BJ (cell line): ENCODE data around the gene SHB. TPM values are rescaled to one million over a fixed set of nuclear protein-coding genes. Genes with fewer than 3 reads are reported as not detected.

Source experiments
- CTCF ChIA-PET: fragments of 350-600 bp; formaldehyde crosslinking; extraction: SDS; loops from one replicate; lab custom pipeline; 2021; ENCODE audit warnings: antibody characterized with exemption, inconsistent platforms; lab: Yijun Ruan, JAX
- POLR2A ChIA-PET: fragments of 300-600 bp; sonication (Branson Sonifier 250); formaldehyde crosslinking; extraction: SDS; loops from one replicate; lab custom pipeline; 2021; ENCODE audit warnings: antibody characterized with exemption; lab: Charles Lee
- DNase-seq: peaks from one replicate; pipeline ENCODE4 v3.0.0-alpha.2; 2011; ENCODE audit warnings: low read depth
- H3K27me3 ChIP-seq: 2 replicates; pipeline ENCODE4 v1.6.0; 2011; ENCODE audit warnings: low read length; ENCODE audit not compliant: control insufficient read depth, insufficient read depth
- H3K36me3 ChIP-seq: 2 replicates; pipeline ENCODE4 v1.5.1; 2011; ENCODE audit warnings: low read length; ENCODE audit not compliant: control insufficient read depth, insufficient read depth
- H3K4me3 ChIP-seq: 2 replicates; pipeline ENCODE4 v1.5.1; 2011; ENCODE audit warnings: low read depth, mild to moderate bottlenecking, control low read depth, low read length
- polyA plus RNA-seq: library from polyadenylated mRNA; depleted of rRNA; stranded (reverse); fragments of >200 nt; gene quantifications from 2 replicates; pipeline ENCODE4 v1.2.3, GENCODE V29; 2011
- TF ChIP-seq, protein P1 (sequence below): IDR thresholded peaks from 2 replicates; pipeline ENCODE4 v1.5.1; 2011; ENCODE audit warnings: low read depth, mild to moderate bottlenecking, control low read depth, inconsistent platforms, low read length, moderate library complexity; ENCODE audit not compliant: insufficient read depth

The SHB gene
- polyA plus RNA-seq, 1 experiment: 18.6 TPM

GRCh38 chr9:37970301-37971107 is 98.5 kb downstream of the SHB start:
- Histone ChIP-seq H3K36me3 (peaks cover 2% of the 10 kb centered on the region), H3K4me3 (no peak overlapping the region), H3K27me3 (no peaks in the 10 kb centered on the region)
- CTCF ChIA-PET: interaction anchor here (0.9 to 1.1 kb wide), 3 partner anchors 10 to 98 kb away, joined by 3 to 6 read pairs (median 3); partner anchors contain the start of gene SHB
- DNase-seq: no peak
- TF ChIP-seq, protein P1, sequence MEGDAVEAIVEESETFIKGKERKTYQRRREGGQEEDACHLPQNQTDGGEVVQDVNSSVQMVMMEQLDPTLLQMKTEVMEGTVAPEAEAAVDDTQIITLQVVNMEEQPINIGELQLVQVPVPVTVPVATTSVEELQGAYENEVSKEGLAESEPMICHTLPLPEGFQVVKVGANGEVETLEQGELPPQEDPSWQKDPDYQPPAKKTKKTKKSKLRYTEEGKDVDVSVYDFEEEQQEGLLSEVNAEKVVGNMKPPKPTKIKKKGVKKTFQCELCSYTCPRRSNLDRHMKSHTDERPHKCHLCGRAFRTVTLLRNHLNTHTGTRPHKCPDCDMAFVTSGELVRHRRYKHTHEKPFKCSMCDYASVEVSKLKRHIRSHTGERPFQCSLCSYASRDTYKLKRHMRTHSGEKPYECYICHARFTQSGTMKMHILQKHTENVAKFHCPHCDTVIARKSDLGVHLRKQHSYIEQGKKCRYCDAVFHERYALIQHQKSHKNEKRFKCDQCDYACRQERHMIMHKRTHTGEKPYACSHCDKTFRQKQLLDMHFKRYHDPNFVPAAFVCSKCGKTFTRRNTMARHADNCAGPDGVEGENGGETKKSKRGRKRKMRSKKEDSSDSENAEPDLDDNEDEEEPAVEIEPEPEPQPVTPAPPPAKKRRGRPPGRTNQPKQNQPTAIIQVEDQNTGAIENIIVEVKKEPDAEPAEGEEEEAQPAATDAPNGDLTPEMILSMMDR: no peak
- POLR2A ChIA-PET: interaction anchor here (0.6 kb wide), 1 partner anchor 169 kb away, joined by 12 read pairs; no protein-coding TSS in a partner anchor

DNA sequence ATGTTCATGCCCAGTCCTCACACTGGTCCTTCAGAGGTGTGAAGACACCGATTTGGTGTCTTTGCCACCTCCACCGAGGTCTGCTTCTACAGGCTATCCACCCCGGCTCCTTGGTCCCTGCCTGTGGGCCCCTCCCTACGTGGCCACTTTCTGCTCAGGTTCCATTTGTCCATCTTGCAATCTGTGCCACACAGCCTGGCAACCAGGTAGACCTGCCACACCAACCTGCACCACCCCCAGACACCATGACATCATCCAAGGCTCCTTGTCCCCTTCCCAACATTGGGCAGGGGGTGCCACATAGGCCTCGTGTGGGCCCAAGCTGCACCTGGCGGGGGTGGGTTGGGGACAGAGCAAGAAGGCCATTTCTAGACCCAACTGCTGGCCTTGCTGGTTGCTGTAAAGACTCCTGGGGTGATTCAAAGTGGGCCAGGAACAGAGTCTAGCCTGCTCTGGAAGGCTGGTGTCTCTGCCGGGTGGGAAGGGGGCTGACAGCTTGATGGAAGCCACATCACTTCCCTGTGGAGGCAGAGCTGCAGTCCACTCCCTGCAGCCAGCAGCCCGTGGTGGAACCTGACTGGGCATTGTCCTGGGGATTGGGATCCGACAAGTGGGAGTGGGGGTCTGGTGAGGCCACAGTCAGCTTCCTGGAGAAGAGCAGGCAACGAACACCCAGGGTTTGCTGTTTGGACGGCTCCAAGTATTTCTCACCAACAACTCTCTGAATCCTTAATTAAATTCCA is 99.3 kb downstream of the SHB start:
- DNase-seq: no peak
- Histone ChIP-seq H3K36me3 (peaks cover 2% of the 10 kb centered on the region), H3K27me3 (no peaks in the 10 kb centered on the region), H3K4me3 (no peak overlapping the region)
- TF ChIP-seq, protein P1: no peak
- CTCF ChIA-PET: interaction anchor here (0.9 to 1.0 kb wide), 2 partner anchors 11 to 65 kb away, joined by 3 read pairs; no protein-coding TSS in a partner anchor
- POLR2A ChIA-PET: no interaction called here

DNA sequence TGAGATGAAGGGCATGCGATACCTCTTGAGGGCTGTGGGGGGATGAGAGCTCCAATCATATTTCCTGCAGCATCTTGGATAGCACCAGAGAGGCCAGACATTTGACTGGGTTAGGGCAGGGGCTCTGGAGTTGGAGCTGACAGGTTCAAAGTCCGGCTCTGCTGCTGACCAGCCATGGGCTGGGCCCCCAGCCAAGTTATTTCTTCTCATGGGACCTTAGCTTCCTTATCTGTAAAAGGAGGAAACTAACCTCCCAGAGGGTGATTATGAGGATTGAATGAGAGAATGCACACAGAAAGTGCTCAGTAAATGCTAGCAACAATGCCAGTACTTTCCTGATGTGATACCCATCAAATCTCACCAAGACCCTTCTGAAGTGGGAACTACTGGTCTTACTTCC is 99.9 kb downstream of the SHB start:
- H3K27me3 ChIP-seq: no peaks in the 10 kb centered on the region
- POLR2A ChIA-PET: no interaction called here
- TF ChIP-seq, protein P1: no peak
- CTCF ChIA-PET: interaction anchor here (0.9 to 1.0 kb wide), 2 partner anchors 56 to 65 kb away, joined by 3 to 4 read pairs; no protein-coding TSS in a partner anchor
- no peak for DNase-seq
- H3K4me3 ChIP-seq: no peak overlapping the region
- H3K36me3 ChIP-seq: peaks cover 2% of the 10 kb centered on the region

DNA sequence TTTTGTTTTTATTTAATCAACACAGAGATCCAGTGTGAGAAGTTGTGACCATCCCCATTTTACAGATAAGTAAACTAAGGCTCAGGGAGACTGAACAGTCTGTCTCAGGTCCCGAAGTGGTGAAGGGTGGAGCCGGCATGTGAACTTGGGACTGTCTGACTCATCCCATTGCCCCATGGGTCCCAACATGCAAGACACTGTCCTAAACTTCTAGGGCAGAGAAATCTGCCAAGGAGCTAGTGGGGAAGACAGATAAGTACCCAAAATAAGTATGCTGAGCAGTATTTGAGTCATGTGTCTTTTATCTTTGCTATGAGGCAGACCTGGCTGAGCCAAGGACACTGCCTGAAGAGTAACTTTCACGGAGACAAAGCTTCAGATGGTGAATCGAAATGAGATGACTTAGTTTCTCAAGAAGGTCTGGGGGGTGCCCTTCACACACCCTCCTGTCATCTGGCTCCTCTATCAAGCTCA is 100.8 kb downstream of the SHB start:
- CTCF ChIA-PET: interaction anchor here (0.6 to 1.0 kb wide), 4 partner anchors 26 to 174 kb away, joined by 3 to 4 read pairs (median 3); no protein-coding TSS in a partner anchor
- no peak for DNase-seq
- no peak overlapping the region for H3K4me3 ChIP-seq
- POLR2A ChIA-PET: no interaction called here
- no peaks in the 10 kb centered on the region; the same call in none of the 2 replicates for H3K36me3 ChIP-seq
- H3K27me3 ChIP-seq: no peaks in the 10 kb centered on the region
- TF ChIP-seq, protein P1: no peak

DNA sequence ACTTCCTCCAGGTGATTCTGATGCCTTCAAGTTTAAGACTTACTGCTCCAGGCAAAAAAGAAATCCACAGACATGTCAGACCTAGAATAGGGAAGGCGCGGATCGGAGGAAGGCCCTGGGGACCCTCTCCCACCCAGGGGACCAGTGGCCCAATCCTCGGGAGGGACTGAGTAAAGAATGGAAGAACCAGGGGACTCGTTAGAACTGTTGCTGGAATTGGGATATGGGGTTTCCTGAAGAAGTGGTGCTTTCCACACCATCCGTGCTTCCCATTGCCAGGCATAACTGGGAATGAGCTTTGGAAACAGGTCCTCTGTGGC is 101.3 kb downstream of the SHB start:
- POLR2A ChIA-PET: no interaction called here

More for the DNA sequence above, 101.3 kb downstream of the SHB start:
- Histone ChIP-seq H3K27me3 (no peaks in the 10 kb centered on the region), H3K4me3 (no peak overlapping the region), H3K36me3 (no peaks in the 10 kb centered on the region; the same call in none of the 2 replicates)
- TF ChIP-seq, protein P1: no peak
- CTCF ChIA-PET: interaction anchor here (1.0 kb wide), 1 partner anchor 25 kb away, joined by 3 read pairs; no protein-coding TSS in a partner anchor
- no peak for DNase-seq
